ENCODE measurements around the gene HS6ST1.

- no peak for TF ChIP-seq ZC3H10 (CRISPR knock-in tag; IDR thresholded peaks at IDR 0.05)
- TF ChIP-seq RARB (CRISPR knock-in tag; IDR thresholded peaks at IDR 0.05) = no peak
- TF ChIP-seq PPARA (CRISPR knock-in tag; IDR thresholded peaks at IDR 0.05; ENCODE audit: borderline replicate concordance) = no peak
- no peak for TF ChIP-seq ZNF565 (CRISPR knock-in tag; conservative IDR thresholded peaks at IDR 0.05; ENCODE audit: low read depth)
These were observed 17.1 kb downstream of the HS6ST1 start for GRCh38 chr2:128301501-128301966.
